GM18868 (cell line): ENCODE results near the gene GET4.
"Not testable (repeated sequence)": the region's sequence is repeated elsewhere in the genome, so short reads cannot be mapped to it uniquely, and the experiment has no call there.

ENCODE experiments used
- ATAC-seq: cut with Tn5 transposase; IDR thresholded peaks from one replicate; pipeline ENCODE4 v1.9.1; 2021; ENCODE audit warnings: mild to moderate bottlenecking, moderate library complexity; ENCODE audit not compliant: unreplicated experiment

GET4 gene

GRCh38 chr7:845091-845490 is 31.3 kb upstream of the GET4 start:
- ATAC-seq, result no peak

GRCh38 chr7:845731-846130 is 30.6 kb upstream of the GET4 start:
- ATAC-seq, result no peak

- ATAC-seq, result not testable (repeated sequence)
Observed at GRCh38 chr7:846958-847650, 29.2 kb upstream of the GET4 start.

GRCh38 chr7:847728-848127 is 28.6 kb upstream of the GET4 start:
- not testable (repeated sequence) for ATAC-seq

- ATAC-seq, result no peak
Observed at GRCh38 chr7:849145-849544, 27.2 kb upstream of the GET4 start.

GRCh38 chr7:849781-850180 is 26.6 kb upstream of the GET4 start:
- ATAC-seq, result no peak

GRCh38 chr7:851204-851603 is 25.1 kb upstream of the GET4 start:
- no peak for ATAC-seq

- ATAC-seq, result no peak
Observed at GRCh38 chr7:853366-854117, 22.8 kb upstream of the GET4 start.

GRCh38 chr7:854118-854775 is 22.1 kb upstream of the GET4 start:
- ATAC-seq, result no peak

- no peak for ATAC-seq
Observed at GRCh38 chr7:855686-856369, 20.5 kb upstream of the GET4 start.

GRCh38 chr7:856444-857095 is 19.8 kb upstream of the GET4 start:
- no peak for ATAC-seq

GRCh38 chr7:857661-858060 is 18.7 kb upstream of the GET4 start:
- no peak for ATAC-seq

GRCh38 chr7:859359-860030 is 16.9 kb upstream of the GET4 start:
- ATAC-seq, result no peak

GRCh38 chr7:860149-860548 is 16.2 kb upstream of the GET4 start:
- no peak for ATAC-seq

GRCh38 chr7:861222-861621 is 15.1 kb upstream of the GET4 start:
- no peak for ATAC-seq

GRCh38 chr7:862157-862556 is 14.2 kb upstream of the GET4 start:
- ATAC-seq, result no peak

GRCh38 chr7:863106-863505 is 13.2 kb upstream of the GET4 start:
- no peak for ATAC-seq

- no peak for ATAC-seq
Observed at GRCh38 chr7:865921-866320, 10.4 kb upstream of the GET4 start.

- no peak for ATAC-seq
Observed at GRCh38 chr7:867001-867405, 9.4 kb upstream of the GET4 start.

GRCh38 chr7:867406-868188 is 8.8 kb upstream of the GET4 start:
- no peak for ATAC-seq
